Psoas muscle (tissue), 8 donors: ENCODE measurements around the gene PYCR2. TPM values are rescaled to one million over a fixed set of nuclear protein-coding genes. Genes with fewer than 3 reads are reported as not detected.
A peak's percentile ranks its signal among the peaks of the same experiment; 100 is the strongest.
"Not testable (repeated sequence)": the region's sequence is repeated elsewhere in the genome, so short reads cannot be mapped to it uniquely, and the experiment has no call there.

Experiments used
- ATAC-seq, 4 donors: fragments of 200-7000 bp; cut with Tn5 transposase; one replicate each; pipeline ENCODE4 v1.9.1; 2020; ENCODE audit warnings: moderate library complexity in 3 of 4, mild to moderate bottlenecking in 2 of 4
- DNase-seq, 2 donors: peaks; one replicate each; pipeline ENCODE4 v3.0.0-alpha.2; 2020
- H3K27ac ChIP-seq: fragments of 200-600 bp; one replicate; pipeline ENCODE4 v1.8.0; 2022
- H3K27me3 ChIP-seq, 3 donors: fragments of 200-600 bp in 1 of 3; one replicate each; pipeline versions ENCODE4 v1.6.1 to v1.8.0; 2013 to 2022; ENCODE audit warnings: low read length in 2 of 3, mild to moderate bottlenecking in 2 of 3, moderate library complexity in 1 of 3; ENCODE audit not compliant: insufficient read depth in 3 of 3
- H3K36me3 ChIP-seq, 2 donors: fragments of 200-600 bp in 1 of 2; one replicate each; pipeline versions ENCODE4 v1.6.1 to v1.8.0; 2013 to 2022; ENCODE audit warnings: low read depth in 1 of 2, mild to moderate bottlenecking in 1 of 2, moderate library complexity in 1 of 2; ENCODE audit not compliant: insufficient read depth in 1 of 2
- H3K4me1 ChIP-seq: fragments of 200-600 bp; one replicate; pipeline ENCODE4 v1.8.0; 2022
- H3K4me3 ChIP-seq: fragments of 200-600 bp; one replicate; pipeline ENCODE4 v1.8.0; 2022; ENCODE audit warnings: mild to moderate bottlenecking
- H3K9me3 ChIP-seq: fragments of 200-600 bp; one replicate; pipeline ENCODE4 v1.8.0; 2022
- CTCF ChIP-seq: fragments of 200-600 bp; IDR thresholded peaks from one replicate; pipeline ENCODE4 v1.8.0; 2022; ENCODE audit warnings: antibody characterized with exemption
- WGBS, 3 donors: extraction: QIAGEN DNeasy Blood & Tissue Kit; methylation state at CpG; one replicate each; pipeline versions ENCODE4 v1.1.6 to v1.1.7; 2013; 5-methylcytosine and 5-hydroxymethylcytosine counted together
- intact Hi-C, 2 donors: fragments of 100-400 bp; cut with DNase I; formaldehyde crosslinking; loops; one replicate each; pipeline versions ENCODE4 v1.11.0 to v1.14.2; 2022
- polyA plus RNA-seq, 3 donors: library from polyadenylated mRNA; stranded (reverse); fragments of 200-250 nt; gene quantifications; one replicate each; pipeline ENCODE4 v1.2.3, GENCODE V29; 2013
- total RNA-seq, 4 donors: library from RNA; stranded (reverse); fragmentation: NEBNext Ultra II Directional in 2 of 4; extraction: Animal tissue kit (Norgen Biotek cat#: 25700) in 2 of 4; gene quantifications; one replicate each; pipeline versions ENCODE4 v1.2.1 to v1.2.4, GENCODE V29; 2021 to 2023
- donor health status: healthy with polysubstance abuse.
- donor health status: DM: no; HTN: no; CAD: no; lungs with moderate emphysema.
- donor health status: Bipolar disorder and iron deficiency.
- donor health status: healthy.
- donor health status: DM: yes; HTN: yes; CAD: no.
- donor health status: DM: no; HTN: no; CAD: no.
- donor health status: DM: no; HTN: no; CAD: no.
- donor health status: DM: yes; HTN: yes; CAD: no.

The PYCR2 gene
- total and polyA plus RNA-seq, 7 donors = 34.9 to 70.2 (median 52.0) TPM

GRCh38 chr1:225889743-225890142 is 34.3 kb downstream of the PYCR2 start:
- DNase-seq (no peak), ATAC-seq (no peak)
- Histone ChIP-seq H3K4me1 (no peaks in the 10 kb centered on the region), H3K27me3 (peaks cover 0 to 10% (median 1%) of the 10 kb centered on the region in 3 donors), H3K4me3 (no peak overlapping the region), H3K36me3 (no peaks in the 10 kb centered on the region), H3K9me3 (no peaks in the 10 kb centered on the region), H3K27ac (no peak overlapping the region)
- intact Hi-C loops = no loop called here
- WGBS, 3 donors = 85 to 94% (median 93%) methylated on average over 5 of the region's 5 CpGs
- no peak for TF ChIP-seq CTCF

DNA sequence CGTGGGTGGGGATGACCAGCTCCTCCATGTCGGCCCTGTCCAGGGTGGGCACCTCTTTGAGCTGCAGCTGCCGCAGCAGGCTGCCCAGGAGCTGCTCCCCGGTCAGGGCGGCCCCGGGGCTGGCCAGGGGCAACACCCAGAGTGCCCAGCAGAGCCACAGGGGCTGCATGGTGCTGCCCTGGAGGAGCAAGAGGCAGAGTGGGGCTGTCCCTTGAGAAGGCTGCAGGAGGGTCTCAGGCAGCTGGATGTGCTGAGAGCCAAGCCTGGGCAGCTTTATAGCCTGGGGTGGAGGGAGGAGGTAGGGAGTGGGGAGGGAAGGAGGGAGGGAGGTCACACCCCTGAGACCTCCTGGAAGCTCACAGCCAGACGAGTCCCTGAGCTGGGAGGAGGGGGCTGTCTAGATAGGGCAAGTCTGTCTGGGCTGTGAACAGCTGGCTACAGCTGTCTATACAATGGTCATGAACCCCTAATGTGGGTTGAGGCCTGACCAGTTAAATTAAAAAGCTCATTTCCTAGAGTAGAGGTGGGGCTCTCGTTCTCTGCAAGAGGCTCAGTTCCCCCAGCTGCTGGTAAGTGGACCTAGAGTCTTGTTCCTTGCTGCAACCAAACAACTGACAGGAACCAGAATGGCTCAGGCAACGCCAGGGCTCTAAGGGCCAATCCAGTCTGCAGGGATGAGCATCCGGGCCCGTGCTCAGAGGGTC is 35.0 kb downstream of the PYCR2 start, which contains the start of gene LEFTY1:
LEFTY1 (minus strand) TSS at position 249 of the 704 bp plus-strand sequence; CDS start at position 169, 80 bp downstream.
- Histone ChIP-seq H3K27ac (no peak within 1 kb of the TSS), H3K4me3 (no peak within 1 kb of the TSS), H3K36me3 (no peaks in the 10 kb centered on the region), H3K27me3 (peaks cover 0 to 10% (median 1%) of the 10 kb centered on the region in 3 donors), H3K4me1 (no peaks in the 10 kb centered on the region), H3K9me3 (no peaks in the 10 kb centered on the region)
- TF ChIP-seq CTCF = no peak
- intact Hi-C loops = no loop called here
- ATAC-seq (no peak), DNase-seq (peak in 1 of 2 donors; percentile 23)
- 68 to 76% (median 69%) methylated on average over 11 of the region's 11 CpGs for WGBS, 3 donors

DNA sequence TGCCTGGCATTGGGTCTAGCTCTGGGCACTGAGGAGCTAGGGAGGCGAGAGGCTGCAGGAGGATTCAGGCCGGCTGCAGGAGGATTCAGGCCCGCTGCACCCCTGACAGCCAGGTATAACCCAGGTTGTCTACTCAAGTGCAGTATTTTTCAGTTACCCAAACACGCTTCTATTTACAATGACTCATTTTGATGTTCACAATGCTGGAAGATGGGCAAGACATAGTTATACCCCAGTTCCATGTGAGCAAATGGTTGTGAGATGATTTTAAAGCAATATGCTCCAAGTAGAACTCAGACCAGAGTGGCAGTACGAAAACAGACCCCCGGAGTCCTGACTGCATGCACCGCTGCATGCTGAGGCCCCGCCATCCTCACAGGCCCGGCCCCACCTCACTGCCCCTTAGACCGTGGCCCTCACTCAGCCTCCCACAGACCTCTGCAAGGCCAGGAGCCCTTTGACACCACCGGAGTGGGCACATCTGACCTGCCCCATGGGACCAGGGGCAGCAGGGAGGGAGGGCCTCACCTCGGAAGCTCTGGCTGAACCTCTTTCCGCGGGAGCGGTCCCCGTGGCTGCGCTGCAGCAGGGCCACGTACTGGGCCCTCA is 35.7 kb downstream of the PYCR2 start:
- no peak for ATAC-seq
- Histone ChIP-seq H3K27me3 (peaks cover 0 to 10% (median 1%) of the 10 kb centered on the region in 3 donors), H3K27ac (no peak overlapping the region)

GRCh38 chr1:225887554-225888288 is 36.3 kb downstream of the PYCR2 start:
- H3K36me3 ChIP-seq, ATAC-seq, H3K4me3 ChIP-seq, H3K4me1 ChIP-seq, intact Hi-C loops, H3K9me3 ChIP-seq, H3K27ac ChIP-seq, H3K27me3 ChIP-seq: not testable (repeated sequence)
- WGBS, 3 donors = 20 to 28% (median 23%) methylated on average over 16 to 44 of the region's 56 CpGs
- DNase-seq = peak in 1 of 2 donors; percentile 25

More for the DNA sequence above, 35.7 kb downstream of the PYCR2 start:
- WGBS, 3 donors = 80 to 84% (median 81%) methylated on average over 18 of the region's 18 CpGs
- Histone ChIP-seq H3K36me3 (no peaks in the 10 kb centered on the region), H3K4me3 (no peak overlapping the region), H3K4me1 (no peaks in the 10 kb centered on the region), H3K9me3 (no peaks in the 10 kb centered on the region)
- intact Hi-C loops = no loop called here
- DNase-seq = peak in 1 of 2 donors; percentile 26
- no peak for TF ChIP-seq CTCF

GRCh38 chr1:225887030-225887314 is 37.1 kb downstream of the PYCR2 start:
- Histone ChIP-seq H3K27ac (no peak overlapping the region), H3K36me3 (no peaks in the 10 kb centered on the region), H3K9me3 (no peaks in the 10 kb centered on the region), H3K4me1 (no peaks in the 10 kb centered on the region), H3K27me3 (peaks cover 0 to 10% (median 1%) of the 10 kb centered on the region in 3 donors), H3K4me3 (no peak overlapping the region)
- TF ChIP-seq CTCF = no peak
- DNase-seq (no peak), ATAC-seq (no peak)
- intact Hi-C loops = no loop called here
- 93 to 94% (median 94%) methylated on average over 7 of the region's 7 CpGs for WGBS, 3 donors
